Kidney (tissue), 14 donors: ENCODE data around the gene PLXNB1. TPM values are rescaled to one million over a fixed set of nuclear protein-coding genes. Genes with fewer than 3 reads are reported as not detected.
A peak's percentile ranks its signal among the peaks of the same experiment; 100 is the strongest.

Experiments used
- DNase-seq, 5 donors: peaks; one replicate each; pipeline ENCODE4 v3.0.0-alpha.2; 2013 to 2020
- FAIRE-seq: peaks from 2 replicates; lab custom pipeline; 2012; peaks lifted over from hg19 to GRCh38; lab: Jason Lieb, UNC
- H3K27ac ChIP-seq, 2 donors: one replicate each; pipeline ENCODE4 v1.7.0; 2013; ENCODE audit warnings: low read depth in 2 of 2, low read length in 2 of 2, inconsistent platforms in 1 of 2
- H3K27me3 ChIP-seq: one replicate; pipeline ENCODE4 v1.7.1; 2013; ENCODE audit warnings: low read length, inconsistent platforms; ENCODE audit not compliant: control insufficient read depth, insufficient read depth
- H3K36me3 ChIP-seq, 3 donors: one replicate each; pipeline versions ENCODE4 v1.7.0 to v1.7.1; 2013; ENCODE audit warnings: low read length in 3 of 3, control low read depth in 1 of 3, inconsistent platforms in 1 of 3; ENCODE audit not compliant: insufficient read depth in 3 of 3, control insufficient read depth in 2 of 3
- H3K4me1 ChIP-seq, 3 donors: one replicate each; pipeline versions ENCODE4 v1.7.0 to v1.7.1; 2013; ENCODE audit warnings: low read length in 3 of 3, inconsistent platforms in 1 of 3, low read depth in 1 of 3; ENCODE audit not compliant: control insufficient read depth in 2 of 3, insufficient read depth in 2 of 3
- H3K4me3 ChIP-seq, 3 donors: one replicate each; pipeline versions ENCODE4 v1.7.0 to v1.8.1; 2013; ENCODE audit warnings: low read length in 3 of 3, control low read depth in 1 of 3, inconsistent platforms in 1 of 3
- H3K9ac ChIP-seq, 3 donors: one replicate each; pipeline versions ENCODE4 v1.7.0 to v1.7.1; 2013; ENCODE audit warnings: low read length in 3 of 3, control low read depth in 1 of 3, inconsistent platforms in 1 of 3
- H3K9me3 ChIP-seq, 3 donors: one replicate each; pipeline versions ENCODE4 v1.7.0 to v1.7.1; 2013; ENCODE audit warnings: low read length in 3 of 3, control low read depth in 1 of 3, inconsistent platforms in 1 of 3; ENCODE audit not compliant: control insufficient read depth in 2 of 3, insufficient read depth in 1 of 3
- CTCF ChIP-seq: IDR thresholded peaks from 3 replicates; pipeline ENCODE4 v1.5.1; 2012; ENCODE audit warnings: mild to moderate bottlenecking, moderate library complexity, borderline replicate concordance; ENCODE audit not compliant: insufficient read depth; ENCODE audit errors: extremely low read depth
- intact Hi-C: fragments of 100-400 bp; cut with DNase I; formaldehyde crosslinking; loops from one replicate; pipeline ENCODE4 v1.11.1; 2022
- polyA plus RNA-seq: library from polyadenylated mRNA; stranded (reverse); fragments of 350-450 nt; fragmentation: Illumina TruSeq; extraction: RNeasy Lipid Tissue Mini Kit (QIAGEN cat#74804); gene quantifications from one replicate; pipeline ENCODE4 v1.2.3, GENCODE V29; 2014; ENCODE audit warnings: low read depth, low replicate concordance; ENCODE audit not compliant: insufficient read depth
- total RNA-seq: library from RNA; stranded (reverse); fragmentation: NEBNext Ultra II Directional; extraction: Animal tissue kit (Norgen Biotek cat#: 25700); gene quantifications from one replicate; pipeline ENCODE4 v1.2.1, GENCODE V29; 2021
- donor health status: control.
- donor health status: control.
- donor health status: control.
- donor health status: control.
- donor health status: control.
- donor health status: DM: yes; HTN: yes; CAD: no.
- donor health status: Normal renal cell carcinoma (clear cell type).

The PLXNB1 gene
- total and polyA plus RNA-seq, 2 donors from 2014 or later = 101 to 224 TPM

DNA sequence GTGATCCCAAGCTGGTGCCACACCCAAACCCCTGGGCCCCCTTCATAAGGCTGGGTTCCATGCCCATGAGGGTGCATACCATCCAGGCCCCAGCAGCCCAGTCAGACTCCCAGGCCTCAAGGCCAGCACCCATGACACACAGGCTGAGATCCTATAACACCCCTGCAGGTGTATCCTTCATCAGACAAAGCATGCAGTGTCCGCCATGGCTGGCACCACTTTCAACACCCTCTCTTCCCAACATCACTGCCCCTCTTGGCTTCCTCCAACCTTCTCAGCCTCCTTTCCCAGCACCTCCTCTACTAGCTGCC, 6.5 kb upstream of the PLXNB1 start:
- Histone ChIP-seq H3K4me1 (peaks cover 3 to 32% (median 32%) of the 10 kb centered on the region in 3 donors), H3K27me3 (no peaks in the 10 kb centered on the region), H3K27ac (no peak overlapping the region), H3K9ac (no peak overlapping the region), H3K9me3 (no peaks in the 10 kb centered on the region), H3K4me3 (no peak overlapping the region), H3K36me3 (peaks cover 0 to under 1% (median 0%) of the 10 kb centered on the region in 3 donors)
- no peak for FAIRE-seq
- intact Hi-C loops = loop anchor here (5.0 to 10.0 kb wide), 2 partner anchors 34 to 162 kb away; no protein-coding TSS in a partner anchor
- DNase-seq = no peak
- no peak for TF ChIP-seq CTCF

DNA sequence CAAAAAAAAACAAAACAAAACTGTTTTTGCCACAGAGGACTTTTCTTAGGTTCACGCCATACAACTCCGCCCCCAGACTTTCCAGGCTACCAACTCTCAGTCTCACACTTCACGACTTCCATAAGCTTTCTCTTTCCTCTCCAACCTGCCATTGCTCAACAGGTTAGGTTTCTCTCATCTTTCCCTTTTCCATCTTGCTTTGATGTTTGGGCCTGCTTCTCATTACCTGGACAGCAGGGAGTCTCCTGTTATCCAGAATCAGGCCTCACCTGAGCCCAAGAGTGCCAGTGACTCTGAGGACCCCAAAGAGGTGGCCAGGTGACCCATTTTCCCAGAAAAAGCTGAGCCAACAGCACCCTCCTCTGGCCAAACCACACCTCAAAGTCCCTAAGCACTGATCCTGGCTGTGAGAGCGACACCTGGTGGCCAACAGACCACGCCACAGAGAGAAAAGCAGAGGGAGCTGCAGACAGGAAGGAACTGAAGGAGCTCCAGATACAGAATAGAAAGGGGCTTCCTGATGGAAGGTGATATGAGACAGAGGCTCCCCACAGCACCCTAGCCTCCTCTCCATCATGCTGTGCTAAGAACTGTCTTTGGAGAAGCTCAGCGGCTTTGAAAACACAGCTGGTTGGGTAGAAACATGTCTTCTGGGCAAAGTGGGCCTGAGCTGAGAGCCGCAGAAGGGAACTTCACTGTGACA, 6.0 kb upstream of the PLXNB1 start:
- TF ChIP-seq CTCF = peak; percentile 100
- H3K9ac ChIP-seq = peak overlapping the region in 1 of 3 donors; percentile 63
- FAIRE-seq (no peak), DNase-seq (peak; percentile 90 to 94 (median 91))
- H3K4me3 ChIP-seq = no peak overlapping the region
- no peaks in the 10 kb centered on the region for H3K36me3 ChIP-seq
- H3K4me1 ChIP-seq = peaks cover 3 to 35% (median 34%) of the 10 kb centered on the region in 3 donors
- H3K27me3 ChIP-seq = no peaks in the 10 kb centered on the region
- intact Hi-C loops = loop anchor here (5.0 to 10.0 kb wide), 2 partner anchors 34 to 161 kb away; no protein-coding TSS in a partner anchor
- H3K9me3 ChIP-seq = no peaks in the 10 kb centered on the region
- H3K27ac ChIP-seq = peak overlapping the region in 1 of 2 donors; percentile 20

- no peaks in the 10 kb centered on the region for H3K27me3 ChIP-seq
- intact Hi-C loops = loop anchor here (5.0 to 10.0 kb wide), 2 partner anchors 33 to 160 kb away; no protein-coding TSS in a partner anchor
- TF ChIP-seq CTCF = no peak
- H3K4me1 ChIP-seq = peaks cover 3 to 42% (median 37%) of the 10 kb centered on the region in 3 donors
- H3K36me3 ChIP-seq = no peaks in the 10 kb centered on the region
- no peak for DNase-seq
- H3K27ac ChIP-seq = peak overlapping the region; percentile 20 to 84
- FAIRE-seq = no peak
- no peak overlapping the region for H3K4me3 ChIP-seq
- H3K9ac ChIP-seq = peak overlapping the region in 1 of 3 donors; percentile 63
- H3K9me3 ChIP-seq = no peaks in the 10 kb centered on the region
Observed at GRCh38 chr3:48435223-48435595, 5.3 kb upstream of the PLXNB1 start.
